GM23338 (cell line): ENCODE measurements around the gene ZNF292.
"Not testable (repeated sequence)": the region's sequence is repeated elsewhere in the genome, so short reads cannot be mapped to it uniquely, and the experiment has no call there.

Experiments used
- CTCF ChIP-seq, 2 experiments: fragments of 200-600 bp in 1 of 2; sonication (generic) in 1 of 2; conservative IDR thresholded peaks; 2 replicates each; pipeline versions ENCODE4 v1.5.1 to v1.6.1; 2016 to 2017; ENCODE audit warnings: antibody characterized with exemption in 2 of 2, low read depth in 2 of 2, mild to moderate bottlenecking in 2 of 2, moderate library complexity in 1 of 2
- EZH2 ChIP-seq: fragments of 200-600 bp; sonication (generic); IDR thresholded peaks from one replicate; pipeline ENCODE4 v1.8.0; 2017; ENCODE audit warnings: antibody characterized with exemption, mild to moderate bottlenecking, low read depth; ENCODE audit not compliant: unreplicated experiment
- EZH2phosphoT487 ChIP-seq: fragments of 200-600 bp; sonication (generic); IDR thresholded peaks from one replicate; pipeline ENCODE4 v1.8.1; 2018; ENCODE audit warnings: antibody characterized with exemption; ENCODE audit not compliant: unreplicated experiment

- TF ChIP-seq CTCF (conservative IDR thresholded peaks at IDR 0.05; ENCODE audit: low read depth in 2 of 2); EZH2; EZH2phosphoT487: not testable (repeated sequence)
Observed at GRCh38 chr6:87301277-87301676, 145.9 kb downstream of the ZNF292 start.
